Thyroid gland (tissue), 4 donors: ENCODE data around the gene DGKB. TPM values are rescaled to one million over a fixed set of nuclear protein-coding genes. Genes with fewer than 3 reads are reported as not detected.

ENCODE experiments used
- DNase-seq, 2 donors: peaks; one replicate each; pipeline ENCODE4 v3.0.0-alpha.2; 2019
- H3K27ac ChIP-seq, 3 donors: fragments of 200-600 bp; sonication (generic); 1 replicate in 2 of 3; 2 replicates in 1 of 3; pipeline ENCODE4 v1.5.1; 2016 to 2019; ENCODE audit warnings: mild to moderate bottlenecking in 1 of 3, moderate library complexity in 1 of 3
- H3K27me3 ChIP-seq: fragments of 200-600 bp; sonication (generic); one replicate; pipeline ENCODE4 v1.5.1; 2019
- H3K36me3 ChIP-seq, 2 donors: fragments of 200-600 bp; sonication (generic); one replicate each; pipeline ENCODE4 v1.5.1; 2016 to 2019
- H3K4me1 ChIP-seq, 2 donors: fragments of 200-600 bp; sonication (generic); one replicate each; pipeline ENCODE4 v1.5.1; 2017 to 2019
- H3K4me3 ChIP-seq, 3 donors: fragments of 200-600 bp; sonication (generic); replicated peaks in 1 of 3; 1 replicate in 2 of 3; 2 replicates in 1 of 3; pipeline ENCODE4 v1.5.1; 2016; ENCODE audit warnings: mild to moderate bottlenecking in 1 of 3
- H3K9me3 ChIP-seq: fragments of 200-600 bp; sonication (generic); one replicate; pipeline ENCODE4 v1.5.1; 2017
- CTCF ChIP-seq, 6 experiments: fragments of 200-600 bp in 3 of 6; fragments of 450-650 bp in 3 of 6; sonication (generic) in 3 of 6; IDR thresholded peaks; one replicate each; pipeline ENCODE4 v1.5.1; 2016 to 2019; ENCODE audit warnings: antibody characterized with exemption in 6 of 6, mild to moderate bottlenecking in 2 of 6, inconsistent platforms in 1 of 6, moderate library complexity in 1 of 6
- POLR2A ChIP-seq, 2 donors: fragments of 450-650 bp; IDR thresholded peaks; one replicate each; pipeline ENCODE4 v1.6.1; 2017; ENCODE audit warnings: antibody characterized with exemption in 2 of 2, mild to moderate bottlenecking in 2 of 2, moderate library complexity in 1 of 2
- WGBS, 2 donors: methylation state at CpG; one replicate each; pipeline ENCODE4 v1.1.5; 2017; 5-methylcytosine and 5-hydroxymethylcytosine counted together
- intact Hi-C: fragments of 100-400 bp; cut with DNase I; formaldehyde crosslinking; loops from one replicate; pipeline ENCODE4 v1.15.1; 2023
- total RNA-seq, 4 donors: library from RNA; depleted of rRNA; stranded (reverse); fragments of >200 nt; gene quantifications; one replicate each; pipeline ENCODE4 v1.2.3, GENCODE V29; 2016

The DGKB gene
- total RNA-seq, 4 donors from 2014 or later, result 0.11 to 2.1 (median 0.49) TPM; not detected in 1

- H3K27me3 ChIP-seq, result no peaks in the 10 kb centered on the region
- no peaks in the 10 kb centered on the region for H3K36me3 ChIP-seq
- H3K9me3 ChIP-seq, result no peaks in the 10 kb centered on the region
- no peak for TF ChIP-seq POLR2A (IDR thresholded peaks at IDR 0.05)
- TF ChIP-seq CTCF (IDR thresholded peaks at IDR 0.05), result no peak
- H3K4me1 ChIP-seq, result no peaks in the 10 kb centered on the region
- 81% methylated on average over 4 of the region's 4 CpGs for WGBS, 2 donors
- no peak overlapping the region for H3K27ac ChIP-seq
- no peak for DNase-seq
- H3K4me3 ChIP-seq, result no peak overlapping the region
- intact Hi-C loops, result no loop called here
Measured at GRCh38 chr7:14846405-14846804, 56.1 kb downstream of the DGKB start.

GRCh38 chr7:14843755-14844154 is 58.8 kb downstream of the DGKB start:
- intact Hi-C loops, result no loop called here
- no peak for DNase-seq
- Histone ChIP-seq H3K9me3 (no peaks in the 10 kb centered on the region), H3K4me1 (no peaks in the 10 kb centered on the region), H3K36me3 (no peaks in the 10 kb centered on the region), H3K4me3 (no peak overlapping the region), H3K27me3 (no peaks in the 10 kb centered on the region), H3K27ac (no peak overlapping the region)
- 84 to 98% methylated on average over 1 of the region's 1 CpG for WGBS, 2 donors
- no peak for TF ChIP-seq POLR2A (IDR thresholded peaks at IDR 0.05)
- no peak for TF ChIP-seq CTCF (IDR thresholded peaks at IDR 0.05)

- no peaks in the 10 kb centered on the region for H3K4me1 ChIP-seq
- H3K4me3 ChIP-seq, result no peak overlapping the region
- no peak for DNase-seq
- no peak overlapping the region for H3K27ac ChIP-seq
- no peaks in the 10 kb centered on the region for H3K27me3 ChIP-seq
- TF ChIP-seq CTCF (IDR thresholded peaks at IDR 0.05), result no peak
- no peak for TF ChIP-seq POLR2A (IDR thresholded peaks at IDR 0.05)
- no peaks in the 10 kb centered on the region for H3K36me3 ChIP-seq
- no peaks in the 10 kb centered on the region for H3K9me3 ChIP-seq
- intact Hi-C loops, result no loop called here
Measured at GRCh38 chr7:14842523-14842922, 60.0 kb downstream of the DGKB start.

GRCh38 chr7:14841869-14842268 is 60.7 kb downstream of the DGKB start:
- no peak for TF ChIP-seq POLR2A (IDR thresholded peaks at IDR 0.05)
- TF ChIP-seq CTCF (IDR thresholded peaks at IDR 0.05), result no peak
- no peaks in the 10 kb centered on the region for H3K9me3 ChIP-seq
- no peaks in the 10 kb centered on the region for H3K27me3 ChIP-seq
- no peak for DNase-seq
- no peaks in the 10 kb centered on the region for H3K4me1 ChIP-seq
- no peak overlapping the region for H3K27ac ChIP-seq
- H3K36me3 ChIP-seq, result no peaks in the 10 kb centered on the region
- intact Hi-C loops, result no loop called here
- no peak overlapping the region for H3K4me3 ChIP-seq
- 89 to 94% methylated on average over 1 of the region's 1 CpG for WGBS, 2 donors

GRCh38 chr7:14841086-14841485 is 61.5 kb downstream of the DGKB start:
- WGBS, 2 donors, result 88 to 97% methylated on average over 2 of the region's 2 CpGs
- Histone ChIP-seq H3K27me3 (no peaks in the 10 kb centered on the region), H3K4me1 (no peaks in the 10 kb centered on the region), H3K9me3 (no peaks in the 10 kb centered on the region), H3K36me3 (no peaks in the 10 kb centered on the region), H3K4me3 (no peak overlapping the region), H3K27ac (no peak overlapping the region)
- TF ChIP-seq POLR2A (IDR thresholded peaks at IDR 0.05) (no peak), CTCF (IDR thresholded peaks at IDR 0.05) (no peak)
- intact Hi-C loops, result no loop called here
- DNase-seq, result no peak
